ENCODE measurements around the gene TOM1L1.
A peak's percentile ranks its signal among the peaks of the same experiment; 100 is the strongest.

The TOM1L1 gene

DNA sequence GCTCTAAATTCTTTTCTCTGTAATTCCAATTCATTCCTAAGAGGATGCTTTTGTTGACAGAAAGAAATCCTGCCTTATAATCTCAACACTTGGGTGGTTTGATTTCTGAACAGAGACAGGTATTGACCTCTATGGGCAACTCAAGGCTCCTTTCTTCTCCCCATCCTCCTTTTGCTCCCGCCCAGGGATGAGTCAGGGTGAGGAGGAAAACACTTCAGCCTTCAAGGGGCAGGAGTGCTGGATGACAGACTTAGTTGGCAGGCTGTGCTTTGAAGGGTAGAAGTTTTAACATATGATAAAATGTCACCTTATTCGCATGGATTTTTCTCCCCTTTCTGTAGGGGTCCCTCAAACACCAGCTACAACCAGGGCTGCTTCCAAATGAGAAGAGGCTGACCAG, 16.7 kb upstream of the TOM1L1 start:
- Mint-ChIP-seq H3K27ac (no peak overlapping the region), H3K4me1 (ENCODE audit: low read depth) (no peaks in the 10 kb centered on the region), H3K4me3 (no peak overlapping the region), H3K9me3 (ENCODE audit: low read depth) (no peaks in the 10 kb centered on the region), H3K27me3 (peaks cover 2% of the 10 kb centered on the region), H3K36me3 (no peaks in the 10 kb centered on the region)

DNA sequence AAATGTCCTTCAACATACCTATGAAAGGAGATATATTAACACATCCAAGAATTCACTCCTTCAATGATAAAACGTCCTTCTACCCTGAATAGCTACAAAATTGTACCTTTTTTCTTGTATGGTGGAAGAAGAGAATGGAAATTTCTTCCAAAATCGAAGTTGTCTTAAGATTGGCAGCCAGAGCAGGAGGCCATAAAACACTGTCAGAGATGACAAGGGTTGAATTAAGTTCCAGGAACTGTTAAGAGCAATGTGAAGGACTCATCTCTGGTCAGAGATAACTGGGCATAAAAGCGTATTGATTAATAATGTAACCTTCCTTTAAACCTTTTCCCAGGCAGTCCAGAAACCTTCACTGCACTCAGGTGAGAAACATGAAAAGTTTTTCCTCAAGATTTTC, 12.9 kb upstream of the TOM1L1 start:
- Mint-ChIP-seq H3K4me1 (ENCODE audit: low read depth) (no peaks in the 10 kb centered on the region), H3K36me3 (no peaks in the 10 kb centered on the region), H3K27me3 (peaks cover 6% of the 10 kb centered on the region), H3K27ac (no peak overlapping the region), H3K4me3 (no peak overlapping the region), H3K9me3 (ENCODE audit: low read depth) (no peaks in the 10 kb centered on the region)

- no peaks in the 10 kb centered on the region for H3K4me1 Mint-ChIP-seq (ENCODE audit: low read depth)
Observed at GRCh38 chr17:54888254-54888653, 12.4 kb upstream of the TOM1L1 start.

DNA sequence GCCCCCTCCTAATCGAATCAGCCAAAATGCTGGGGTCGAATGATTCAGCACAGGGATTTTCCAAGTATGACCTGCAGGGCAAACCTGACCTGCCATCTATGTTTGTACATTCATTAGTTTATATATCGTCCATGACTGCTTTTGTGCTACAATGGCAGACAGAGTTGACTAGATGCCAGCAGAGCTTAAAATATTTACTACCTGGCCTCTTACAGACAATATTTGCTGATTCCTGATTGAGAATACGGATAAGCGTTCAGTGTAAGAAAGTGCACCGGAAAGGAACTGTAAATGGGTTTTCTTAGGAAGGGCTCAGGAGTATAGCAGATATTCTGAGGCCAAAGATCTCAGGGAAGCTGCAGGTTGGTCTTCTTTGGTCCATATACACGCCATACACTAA, 11.7 kb upstream of the TOM1L1 start:
- H3K4me3 Mint-ChIP-seq, result no peak overlapping the region
- no peak overlapping the region for H3K27ac Mint-ChIP-seq
- no peaks in the 10 kb centered on the region for H3K36me3 Mint-ChIP-seq
- no peaks in the 10 kb centered on the region for H3K4me1 Mint-ChIP-seq (ENCODE audit: low read depth)
- no peaks in the 10 kb centered on the region for H3K9me3 Mint-ChIP-seq (ENCODE audit: low read depth)
- peaks cover 14% of the 10 kb centered on the region for H3K27me3 Mint-ChIP-seq

More at GRCh38 chr17:54888254-54888653, 12.4 kb upstream of the TOM1L1 start:
- no peaks in the 10 kb centered on the region for H3K9me3 Mint-ChIP-seq (ENCODE audit: low read depth)
- H3K27ac Mint-ChIP-seq, result no peak overlapping the region
- no peaks in the 10 kb centered on the region for H3K36me3 Mint-ChIP-seq
- H3K4me3 Mint-ChIP-seq, result no peak overlapping the region
- H3K27me3 Mint-ChIP-seq, result peaks cover 9% of the 10 kb centered on the region

DNA sequence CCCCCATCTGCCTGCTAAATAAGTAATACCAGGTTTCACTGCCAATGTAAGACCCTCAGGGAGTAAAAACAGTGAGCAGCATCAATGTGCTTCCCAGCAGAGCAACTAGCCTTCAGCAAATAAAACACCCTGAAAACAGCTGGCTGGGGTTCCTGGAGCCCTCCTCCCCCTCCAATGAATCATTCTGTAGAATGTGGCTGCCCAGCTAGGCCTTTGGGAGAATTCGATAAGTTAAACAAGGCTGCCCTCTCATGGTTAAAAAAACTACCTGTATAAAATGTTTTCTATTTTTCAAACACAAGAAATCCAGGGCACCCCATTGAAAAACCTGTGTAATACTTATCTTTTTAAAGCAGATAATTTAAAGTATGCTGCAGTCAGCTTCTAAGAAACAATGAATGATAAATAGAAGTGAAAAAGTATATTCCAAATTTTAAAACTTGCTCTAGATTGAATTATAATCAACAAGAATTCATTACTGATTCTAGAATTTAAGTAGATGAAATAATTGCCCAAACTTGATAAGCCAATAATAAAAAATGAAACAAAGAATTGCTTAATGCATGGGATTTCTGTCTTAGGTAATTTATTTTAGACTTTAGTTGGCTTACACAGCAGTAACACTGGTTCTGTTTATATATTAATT, 9.4 kb upstream of the TOM1L1 start:
- no peaks in the 10 kb centered on the region for H3K36me3 Mint-ChIP-seq
- H3K4me3 Mint-ChIP-seq, result no peak overlapping the region
- no peaks in the 10 kb centered on the region for H3K9me3 Mint-ChIP-seq (ENCODE audit: low read depth)
- peaks cover 25% of the 10 kb centered on the region for H3K27me3 Mint-ChIP-seq
- H3K4me1 Mint-ChIP-seq (ENCODE audit: low read depth), result no peaks in the 10 kb centered on the region
- H3K27ac Mint-ChIP-seq, result no peak overlapping the region

DNA sequence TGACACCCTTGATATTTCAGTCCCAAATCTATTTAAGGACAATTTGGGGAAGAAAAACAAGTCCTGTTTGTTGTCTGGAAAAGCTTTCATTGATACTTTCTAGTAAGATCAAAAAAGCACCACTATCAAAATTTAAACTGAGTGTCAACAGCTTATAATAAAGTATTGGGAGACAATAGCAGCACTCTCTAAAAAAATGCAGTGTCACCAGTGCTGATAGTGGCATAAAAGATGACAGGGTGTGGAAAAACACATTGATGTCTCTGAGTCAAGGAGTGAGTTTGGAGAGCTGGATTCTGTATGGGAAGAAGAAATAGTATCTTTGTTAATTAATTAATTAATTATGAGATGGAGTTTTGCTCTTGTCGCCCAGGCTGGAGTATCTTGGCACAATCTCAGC, 8.3 kb upstream of the TOM1L1 start:
- Mint-ChIP-seq H3K4me3 (no peak overlapping the region), H3K4me1 (ENCODE audit: low read depth) (no peaks in the 10 kb centered on the region), H3K36me3 (no peaks in the 10 kb centered on the region), H3K27me3 (peaks cover 29% of the 10 kb centered on the region), H3K27ac (no peak overlapping the region), H3K9me3 (ENCODE audit: low read depth) (no peaks in the 10 kb centered on the region)

- H3K4me3 Mint-ChIP-seq, result no peak overlapping the region
Observed at GRCh38 chr17:54898576-54898975, 2.1 kb upstream of the TOM1L1 start.

GRCh38 chr17:54899201-54899600, 1.5 kb upstream of the TOM1L1 start:
- no peak overlapping the region for H3K4me3 Mint-ChIP-seq
- peaks cover 33% of the 10 kb centered on the region for H3K27me3 Mint-ChIP-seq
- H3K36me3 Mint-ChIP-seq, result no peaks in the 10 kb centered on the region

More at GRCh38 chr17:54898576-54898975, 2.1 kb upstream of the TOM1L1 start:
- H3K4me1 Mint-ChIP-seq (ENCODE audit: low read depth), result peaks cover 13% of the 10 kb centered on the region
- no peaks in the 10 kb centered on the region for H3K9me3 Mint-ChIP-seq (ENCODE audit: low read depth)
- no peaks in the 10 kb centered on the region for H3K36me3 Mint-ChIP-seq
- no peak overlapping the region for H3K27ac Mint-ChIP-seq
- peaks cover 38% of the 10 kb centered on the region for H3K27me3 Mint-ChIP-seq

DNA sequence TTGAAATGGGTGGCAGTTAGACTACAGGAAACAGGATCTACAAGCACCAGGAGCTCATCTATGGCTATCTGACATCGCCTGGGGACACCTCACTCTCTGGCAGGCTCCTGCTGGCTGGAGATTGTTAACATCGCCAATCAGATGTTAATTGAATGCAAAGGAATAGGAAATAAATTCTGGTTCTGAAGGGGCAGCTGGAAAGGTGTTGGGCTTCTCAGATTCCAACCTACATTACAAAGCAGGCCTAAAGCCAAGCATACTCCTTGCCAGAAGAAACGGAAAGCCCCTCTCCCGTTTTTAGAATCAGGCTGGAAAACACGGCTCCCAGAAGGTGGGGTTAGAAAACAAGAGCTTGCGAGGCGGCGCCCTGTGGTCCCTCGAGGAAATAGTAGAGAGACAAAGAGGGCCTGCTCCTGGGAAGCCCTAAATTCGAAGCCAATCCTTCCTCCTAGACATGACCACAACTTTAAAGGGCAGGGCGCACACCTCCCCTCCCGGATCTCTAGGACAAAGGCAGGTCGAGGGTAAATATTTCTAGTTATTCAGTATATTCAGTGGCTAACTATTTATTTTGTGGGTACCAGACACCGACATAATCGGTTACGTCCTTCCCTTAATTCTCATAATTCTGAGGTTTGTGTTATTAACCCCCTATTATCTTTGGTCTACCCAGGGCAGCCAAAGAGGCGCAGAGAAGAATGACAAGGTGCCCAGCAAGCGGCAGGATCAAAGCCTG, 763 bp upstream of the TOM1L1 start:
- Mint-ChIP-seq H3K4me1 (ENCODE audit: low read depth) (peaks cover 13% of the 10 kb centered on the region), H3K4me3 (peak overlapping the region; percentile 59), H3K27ac (no peak overlapping the region), H3K36me3 (no peaks in the 10 kb centered on the region), H3K27me3 (peaks cover 34% of the 10 kb centered on the region), H3K9me3 (ENCODE audit: low read depth) (no peaks in the 10 kb centered on the region)

More at GRCh38 chr17:54899201-54899600, 1.5 kb upstream of the TOM1L1 start:
- H3K27ac Mint-ChIP-seq, result no peak overlapping the region
- no peaks in the 10 kb centered on the region for H3K9me3 Mint-ChIP-seq (ENCODE audit: low read depth)
- H3K4me1 Mint-ChIP-seq (ENCODE audit: low read depth), result peaks cover 13% of the 10 kb centered on the region

- Mint-ChIP-seq H3K27me3 (peaks cover 26% of the 10 kb centered on the region), H3K36me3 (no peaks in the 10 kb centered on the region), H3K27ac (no peak overlapping the region), H3K4me1 (ENCODE audit: low read depth) (peaks cover 13% of the 10 kb centered on the region), H3K4me3 (peak overlapping the region; percentile 44), H3K9me3 (ENCODE audit: low read depth) (no peaks in the 10 kb centered on the region)
Observed at GRCh38 chr17:54901230-54901822, 674 bp downstream of the TOM1L1 start.

- peaks cover 13% of the 10 kb centered on the region for H3K4me1 Mint-ChIP-seq (ENCODE audit: low read depth)
- H3K4me3 Mint-ChIP-seq, result no peak overlapping the region
- peaks cover 20% of the 10 kb centered on the region for H3K27me3 Mint-ChIP-seq
- no peaks in the 10 kb centered on the region for H3K9me3 Mint-ChIP-seq (ENCODE audit: low read depth)
- no peak overlapping the region for H3K27ac Mint-ChIP-seq
- no peaks in the 10 kb centered on the region for H3K36me3 Mint-ChIP-seq
Observed at GRCh38 chr17:54902017-54902416, 1.4 kb downstream of the TOM1L1 start.

DNA sequence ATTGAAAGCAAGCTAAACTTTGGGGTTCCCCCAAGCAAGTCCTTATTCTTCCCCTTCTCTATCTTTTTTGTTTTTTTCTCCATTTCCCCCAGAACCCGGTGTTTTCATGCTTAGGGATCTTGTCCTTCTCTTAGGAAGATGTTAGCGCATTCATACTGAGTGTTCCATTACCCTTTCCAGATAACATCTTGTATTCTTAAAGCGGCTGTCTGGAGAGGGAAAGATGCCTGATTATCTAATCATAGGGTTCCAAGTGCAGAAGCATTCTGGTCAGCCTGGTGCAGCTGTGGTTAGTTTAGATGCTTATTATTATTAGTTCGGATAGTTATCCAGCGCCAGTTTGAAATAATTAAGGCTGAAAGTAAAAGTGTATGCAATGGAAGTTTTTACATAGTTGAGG, 2.0 kb downstream of the TOM1L1 start:
- Mint-ChIP-seq H3K27ac (no peak overlapping the region), H3K4me3 (no peak overlapping the region), H3K27me3 (peaks cover 20% of the 10 kb centered on the region)

GRCh38 chr17:54903375-54903774, 2.7 kb downstream of the TOM1L1 start:
- Mint-ChIP-seq H3K27ac (no peak overlapping the region), H3K9me3 (ENCODE audit: low read depth) (no peaks in the 10 kb centered on the region), H3K27me3 (peaks cover 18% of the 10 kb centered on the region), H3K4me1 (ENCODE audit: low read depth) (peaks cover 13% of the 10 kb centered on the region), H3K4me3 (no peak overlapping the region), H3K36me3 (no peaks in the 10 kb centered on the region)

More for the DNA sequence above, 2.0 kb downstream of the TOM1L1 start:
- Mint-ChIP-seq H3K36me3 (no peaks in the 10 kb centered on the region), H3K4me1 (ENCODE audit: low read depth) (peaks cover 13% of the 10 kb centered on the region), H3K9me3 (ENCODE audit: low read depth) (no peaks in the 10 kb centered on the region)

- Mint-ChIP-seq H3K36me3 (no peaks in the 10 kb centered on the region), H3K4me1 (ENCODE audit: low read depth) (no peaks in the 10 kb centered on the region), H3K9me3 (ENCODE audit: low read depth) (no peaks in the 10 kb centered on the region), H3K27ac (no peak overlapping the region), H3K27me3 (peaks cover 4% of the 10 kb centered on the region), H3K4me3 (no peak overlapping the region)
Observed at GRCh38 chr17:54906683-54907082, 6.0 kb downstream of the TOM1L1 start.

- Mint-ChIP-seq H3K36me3 (no peaks in the 10 kb centered on the region), H3K9me3 (ENCODE audit: low read depth) (no peaks in the 10 kb centered on the region), H3K4me3 (no peak overlapping the region), H3K27ac (no peak overlapping the region), H3K27me3 (peaks cover 4% of the 10 kb centered on the region), H3K4me1 (ENCODE audit: low read depth) (no peaks in the 10 kb centered on the region)
Observed at GRCh38 chr17:54907376-54907775, 6.7 kb downstream of the TOM1L1 start.

Data from activated naive CD8-positive, alpha-beta T cell (primary cell).